Cerebellar nuclear complex (tissue), 1 donor: ENCODE measurements around the gene DLGAP4.

ENCODE experiments used
- DNase-seq, 2 experiments: peaks; one replicate each; lab custom pipeline; 2025; lab: John Stamatoyannopoulos, UW

Gene DLGAP4

DNA sequence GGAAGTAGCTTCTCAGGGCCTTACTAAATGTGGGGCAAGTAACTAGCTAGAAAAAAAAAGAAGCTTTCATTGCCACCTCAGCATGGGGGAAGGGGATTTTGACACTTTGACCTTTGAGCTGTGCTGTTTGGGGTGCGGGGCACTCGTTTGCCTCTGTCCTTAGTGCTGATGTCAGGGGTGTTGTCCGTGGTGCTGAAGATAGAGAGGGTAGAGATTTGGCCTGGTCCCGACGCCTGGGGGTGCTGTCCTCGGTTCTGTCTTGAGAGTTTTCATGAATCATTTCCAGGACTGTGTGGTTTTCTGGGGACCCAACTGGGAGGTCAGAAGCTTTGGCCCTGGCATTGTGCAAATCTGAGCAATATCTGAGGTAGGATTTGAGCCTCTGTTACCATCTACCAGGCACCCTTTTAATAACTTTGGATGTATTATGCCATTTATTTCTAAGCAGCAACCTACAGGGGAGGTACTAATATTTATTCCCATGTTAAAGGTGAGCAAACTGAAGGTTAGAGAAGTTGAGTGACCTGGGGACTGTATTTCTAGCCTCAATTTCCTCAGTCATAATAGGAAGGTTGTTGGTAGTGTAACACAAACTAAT, 78.0 kb downstream of the DLGAP4 start:
- no peak for DNase-seq

DNA sequence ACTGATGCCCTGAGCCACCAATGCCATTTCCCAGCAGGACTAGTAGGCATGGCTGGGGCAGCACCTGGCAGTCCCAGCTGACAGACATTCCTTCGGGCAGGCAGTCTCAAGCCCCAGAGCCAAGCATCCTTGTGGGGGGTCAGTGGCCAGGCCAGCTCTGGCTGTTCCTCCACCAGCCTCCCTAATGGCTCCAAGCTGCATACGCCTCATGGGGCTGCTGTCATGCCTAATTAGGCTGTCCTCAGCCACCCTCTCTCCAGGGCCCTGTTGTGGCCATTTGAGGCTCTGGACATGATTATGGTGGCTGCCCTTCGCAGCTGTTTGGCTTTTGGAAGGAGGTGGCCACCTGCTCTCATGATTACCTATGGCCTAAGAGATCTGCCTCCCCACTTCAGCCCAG, 79.4 kb downstream of the DLGAP4 start:
- DNase-seq = peak; percentile 49 to 62

DNA sequence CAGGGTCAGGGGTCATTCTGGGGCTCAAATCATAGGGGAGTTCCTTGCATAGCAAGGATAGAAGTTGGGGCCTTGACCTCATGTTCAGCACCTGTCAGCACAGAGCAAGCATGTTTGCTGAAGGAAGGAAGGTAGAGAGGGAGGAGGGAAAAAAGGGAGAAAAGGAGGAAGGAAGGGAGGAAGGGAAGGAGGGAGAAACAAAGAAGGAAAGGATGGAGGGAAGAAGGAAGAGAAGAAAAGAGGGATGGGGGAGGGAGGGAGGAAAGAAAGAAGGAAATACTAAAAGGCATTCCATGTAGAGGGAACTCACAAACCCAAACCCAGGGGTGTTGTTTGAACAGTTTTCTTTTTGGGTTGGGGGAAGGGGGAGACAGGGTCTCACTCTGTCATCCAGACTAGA, 80.1 kb downstream of the DLGAP4 start:
- no peak for DNase-seq

DNA sequence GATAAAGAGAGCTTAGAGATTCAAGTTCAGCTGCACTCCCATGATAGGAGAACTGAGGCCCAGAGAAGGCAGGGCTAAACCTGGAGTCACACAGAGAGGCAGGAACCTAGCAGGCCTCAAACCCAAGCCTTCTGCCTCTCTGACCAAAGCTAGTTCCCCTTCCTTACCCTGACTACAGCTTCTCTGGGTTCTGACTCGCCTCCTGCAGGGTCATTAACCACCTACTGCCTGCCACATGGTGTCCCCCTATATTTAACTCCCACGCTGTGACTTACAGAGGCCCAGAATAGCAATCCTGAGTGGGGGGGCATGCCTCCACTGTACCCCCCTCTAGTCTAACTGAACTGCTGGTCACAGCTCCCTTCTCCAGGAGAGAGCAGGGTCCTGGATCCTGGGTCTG, 84.1 kb downstream of the DLGAP4 start:
- DNase-seq = no peak

DNA sequence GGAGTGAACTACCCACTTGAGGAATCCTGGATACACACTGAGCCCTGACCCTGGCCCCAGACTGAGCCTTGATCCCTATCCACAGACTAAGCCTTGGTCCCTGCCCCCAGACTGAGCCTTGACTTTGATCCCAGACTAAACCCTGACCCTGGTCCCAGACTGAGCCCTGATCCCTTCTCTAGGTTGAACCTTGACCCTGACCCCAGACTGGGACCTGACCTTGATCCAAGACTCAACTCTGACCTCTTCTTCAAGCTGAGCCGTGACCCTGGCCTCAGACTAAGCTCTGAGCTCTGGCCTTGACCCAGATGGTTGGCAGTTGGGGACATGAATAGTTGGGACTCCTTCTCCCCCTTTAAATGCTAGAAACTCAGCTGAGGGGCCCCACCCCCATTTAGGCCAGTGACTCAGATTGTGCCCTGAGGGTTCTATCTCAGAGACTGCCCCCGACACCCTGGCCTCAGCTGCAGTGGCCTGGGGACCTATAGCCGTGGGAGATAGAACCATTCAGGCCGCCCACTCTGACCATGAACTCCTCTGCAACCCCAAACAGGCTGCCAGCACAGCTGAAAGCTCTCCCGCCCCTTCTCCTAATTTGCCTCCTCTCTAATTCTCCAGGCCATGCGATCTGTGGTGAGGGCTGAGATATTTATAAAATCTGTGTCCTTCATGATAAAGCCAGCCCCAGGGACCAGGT, 84.7 kb downstream of the DLGAP4 start:
- no peak for DNase-seq

DNA sequence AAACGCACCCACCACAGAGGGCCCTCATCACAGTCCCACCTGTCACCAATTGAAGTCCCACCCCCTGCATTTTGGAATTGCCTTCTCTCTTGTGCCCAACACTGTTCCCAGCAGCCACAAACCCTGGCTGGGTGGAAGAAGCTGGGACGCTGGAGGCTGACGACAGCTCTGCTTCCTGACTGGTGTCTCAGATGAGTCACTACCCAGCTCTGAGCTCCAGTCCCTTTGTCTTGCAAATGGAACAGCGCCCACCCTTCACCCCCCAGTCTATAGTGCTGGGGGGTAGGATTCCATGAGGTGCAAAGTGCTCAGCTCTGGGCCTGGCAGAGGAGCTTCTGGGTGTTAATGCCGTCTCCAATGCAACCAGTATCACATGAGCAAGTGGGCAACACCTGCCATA, 85.3 kb downstream of the DLGAP4 start:
- DNase-seq = no peak

DNA sequence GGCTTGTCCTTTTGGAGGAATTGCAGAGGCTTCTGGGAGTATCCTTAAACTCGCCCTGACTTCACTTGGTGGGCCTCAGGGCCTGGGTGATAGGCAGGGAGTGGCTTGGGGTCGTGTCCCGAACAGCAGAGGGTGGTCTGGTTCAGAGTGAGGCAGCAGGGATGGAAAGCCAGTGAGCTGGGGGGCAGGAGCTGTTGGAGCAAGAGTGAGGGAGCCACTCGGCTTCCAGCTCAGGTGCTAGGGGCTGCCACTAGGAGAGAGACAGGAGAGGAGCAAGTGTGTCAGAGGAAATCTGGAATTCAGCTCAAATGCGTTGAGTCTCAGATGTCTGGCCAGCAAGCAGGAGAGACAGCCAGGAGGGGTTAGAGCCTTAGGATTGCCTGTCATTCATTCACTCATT, 85.8 kb downstream of the DLGAP4 start:
- no peak for DNase-seq

DNA sequence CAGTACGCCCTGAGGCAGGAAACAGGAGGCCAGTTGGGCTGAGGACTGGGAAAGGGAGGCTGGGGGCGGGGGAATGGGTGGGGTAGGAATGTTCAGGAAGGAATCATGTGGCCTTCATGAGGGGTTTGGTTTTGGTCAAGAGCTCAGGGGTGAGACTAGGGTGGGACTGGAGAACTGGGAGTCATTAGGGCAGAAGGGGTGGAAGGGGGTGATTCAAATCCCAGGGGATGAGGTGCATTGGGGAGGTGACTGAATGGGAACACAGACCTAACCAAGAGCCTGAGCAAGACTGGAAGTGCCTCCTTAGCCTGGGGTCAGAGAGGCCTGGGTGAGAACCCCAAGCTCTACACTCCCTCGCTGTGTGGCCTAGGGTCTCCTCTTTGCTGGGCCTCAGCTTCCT, 86.8 kb downstream of the DLGAP4 start:
- no peak for DNase-seq

DNA sequence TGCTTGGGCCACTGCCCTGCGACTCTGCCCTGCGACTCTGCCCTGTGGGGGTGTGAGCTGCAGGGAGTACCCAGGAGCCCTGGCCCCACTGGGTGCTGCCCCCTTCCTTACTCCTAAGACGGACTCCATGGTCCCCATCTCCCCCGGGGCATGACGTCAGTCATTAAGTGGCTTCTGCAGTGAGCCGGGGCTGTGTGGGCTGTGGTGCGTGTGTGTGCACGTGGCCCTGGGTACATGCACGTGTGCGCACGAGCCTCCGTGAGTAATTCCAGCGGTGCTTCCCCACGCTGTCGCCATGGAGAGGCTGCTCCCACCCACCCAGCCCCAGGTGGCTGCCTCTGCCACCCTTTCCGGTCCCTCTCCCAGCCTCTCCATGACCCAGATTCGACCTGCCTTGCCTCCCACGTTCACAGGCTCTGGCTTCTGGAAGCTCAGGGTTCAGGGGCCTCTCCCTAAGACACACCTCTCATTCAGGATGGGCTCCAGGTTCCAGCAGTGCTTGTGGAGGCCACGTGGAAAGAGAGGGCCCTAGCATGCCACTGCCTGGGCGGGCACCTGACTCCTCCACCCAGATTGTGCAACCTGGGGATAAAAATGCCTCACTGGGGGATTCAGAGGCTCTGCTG, 88.3 kb downstream of the DLGAP4 start:
- no peak for DNase-seq

DNA sequence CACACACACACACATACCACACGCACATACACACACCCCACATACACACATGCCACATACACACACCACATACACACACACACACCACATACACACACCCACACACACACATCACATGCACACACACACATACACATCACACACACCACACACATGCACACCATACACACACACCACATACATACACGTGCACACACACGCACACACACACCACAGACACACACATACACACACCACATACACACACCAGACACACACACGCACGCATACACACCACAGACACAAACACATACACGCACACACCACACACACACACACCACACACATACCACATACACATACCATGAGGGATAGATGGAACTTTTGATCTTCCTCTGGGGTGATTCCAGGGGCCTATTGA, 90.2 kb downstream of the DLGAP4 start:
- no peak for DNase-seq

DNA sequence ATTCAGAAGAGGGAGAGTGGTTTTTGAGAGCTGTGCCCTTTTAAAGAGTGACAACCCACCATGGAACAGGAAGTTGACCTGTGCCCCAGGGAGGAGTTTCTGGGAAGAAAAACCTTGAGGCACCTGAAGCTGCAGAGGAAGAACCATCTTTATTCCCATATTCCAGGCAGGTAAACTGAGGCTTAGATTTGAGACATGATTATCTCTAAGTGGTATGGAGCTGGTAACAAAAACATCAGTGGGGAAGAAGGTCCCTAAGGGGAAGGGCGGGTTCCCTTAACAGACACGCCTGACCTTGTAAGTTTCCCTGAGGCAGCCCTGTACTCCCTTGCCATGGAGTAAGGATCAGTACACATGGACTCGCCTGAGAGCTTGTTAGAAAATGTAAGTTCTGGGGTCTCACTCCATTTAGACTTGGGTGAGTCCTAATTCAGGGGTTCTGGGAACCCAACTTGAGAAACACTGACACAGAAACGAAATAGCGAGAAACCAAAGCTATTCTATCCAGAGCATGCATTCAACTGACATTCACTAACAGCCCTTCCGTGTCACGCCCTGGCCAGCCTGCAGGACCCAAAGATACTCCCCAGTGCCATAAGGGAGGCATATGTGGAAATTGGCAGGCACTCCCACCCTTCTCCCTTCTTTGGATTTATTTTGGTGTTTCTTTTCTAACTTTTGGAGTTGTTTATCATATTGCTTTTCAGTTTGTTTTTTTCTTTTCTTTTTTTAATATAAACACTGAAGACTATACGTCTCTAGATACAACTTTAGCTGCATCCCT, 90.9 kb downstream of the DLGAP4 start:
- DNase-seq = no peak

DNA sequence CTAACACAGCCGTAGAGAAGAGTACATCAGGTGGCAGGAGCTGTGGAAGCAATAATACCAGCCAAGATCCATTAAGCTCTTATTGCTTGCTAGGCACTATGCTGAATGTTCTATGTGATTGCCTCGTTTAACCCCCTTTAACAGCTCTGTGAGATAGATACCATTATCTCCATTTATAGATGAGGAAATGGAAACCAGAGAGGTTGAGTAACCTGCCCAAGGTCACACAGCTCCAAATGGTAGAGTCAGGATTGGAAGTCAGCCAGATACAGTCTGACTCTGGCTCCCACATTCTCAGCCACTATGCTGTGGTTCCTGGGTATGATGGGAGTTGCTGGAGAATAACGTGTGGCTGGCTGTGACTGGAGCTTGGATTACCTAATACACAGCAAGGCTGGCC, 92.4 kb downstream of the DLGAP4 start:
- no peak for DNase-seq

DNA sequence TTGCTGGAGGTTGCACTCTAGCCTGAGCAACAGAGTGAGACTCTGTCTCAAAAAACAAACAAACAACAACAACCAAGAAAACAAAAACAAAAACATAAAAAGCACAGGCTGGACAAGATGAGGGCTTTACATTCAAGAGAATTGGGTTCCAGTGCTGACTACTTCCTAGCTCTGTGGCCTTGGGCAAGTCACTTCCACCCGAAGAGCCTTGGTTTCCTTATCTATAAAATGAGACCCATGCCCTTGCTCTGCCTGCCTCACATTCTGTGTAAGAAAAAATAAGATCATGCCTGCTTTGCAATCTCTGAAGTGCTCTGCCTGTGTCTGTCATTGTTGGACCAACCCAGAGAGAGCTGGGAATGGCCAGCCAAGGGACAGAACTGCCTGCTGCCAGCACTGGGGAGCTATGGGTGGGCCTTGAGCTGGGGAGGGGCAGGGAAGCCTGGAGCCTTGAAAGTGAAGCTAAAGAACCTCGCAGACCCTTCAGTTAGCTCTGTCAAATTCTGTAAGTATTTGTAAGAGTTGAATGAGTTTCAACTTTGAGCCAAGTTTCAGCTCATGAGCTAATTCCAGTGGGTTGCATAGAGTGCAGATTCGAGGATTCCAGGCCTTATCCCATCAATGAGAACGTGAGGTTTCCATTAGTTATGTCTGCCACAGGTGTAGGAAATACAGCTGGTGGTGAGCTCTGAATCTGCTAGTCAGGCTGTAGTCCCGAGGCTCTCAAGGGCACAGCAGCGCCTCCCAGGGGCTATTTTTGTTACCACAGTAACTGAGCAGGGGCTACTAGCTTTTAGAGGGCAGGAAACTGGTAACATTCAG, 93.2 kb downstream of the DLGAP4 start:
- no peak for DNase-seq

DNA sequence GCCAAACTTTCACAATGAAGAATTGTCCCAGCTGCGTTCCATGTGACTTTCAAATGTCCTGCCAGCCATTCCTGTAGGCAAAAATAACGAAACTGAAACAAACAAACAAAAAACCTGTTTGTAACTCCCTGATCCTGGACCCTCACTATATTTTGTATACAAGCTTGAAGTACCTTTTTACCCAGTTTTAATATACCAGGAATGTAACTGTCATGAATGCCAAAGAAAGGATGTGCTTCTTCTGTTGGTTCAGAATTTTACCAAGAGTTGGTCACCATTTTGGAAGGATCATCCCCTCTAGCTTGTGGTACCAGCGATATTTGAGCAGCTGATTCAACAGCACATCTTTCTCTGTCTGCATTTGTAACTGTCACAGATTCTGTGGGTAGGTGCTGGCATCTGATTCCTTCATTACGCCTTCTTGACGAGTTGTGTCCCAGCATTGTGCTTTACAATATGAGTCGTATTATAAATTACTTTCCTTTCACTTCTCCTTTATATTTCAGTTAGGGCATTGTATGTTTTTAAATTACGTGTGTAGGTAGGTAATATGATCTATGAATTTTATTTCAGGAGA, 93.9 kb downstream of the DLGAP4 start:
- no peak for DNase-seq

DNA sequence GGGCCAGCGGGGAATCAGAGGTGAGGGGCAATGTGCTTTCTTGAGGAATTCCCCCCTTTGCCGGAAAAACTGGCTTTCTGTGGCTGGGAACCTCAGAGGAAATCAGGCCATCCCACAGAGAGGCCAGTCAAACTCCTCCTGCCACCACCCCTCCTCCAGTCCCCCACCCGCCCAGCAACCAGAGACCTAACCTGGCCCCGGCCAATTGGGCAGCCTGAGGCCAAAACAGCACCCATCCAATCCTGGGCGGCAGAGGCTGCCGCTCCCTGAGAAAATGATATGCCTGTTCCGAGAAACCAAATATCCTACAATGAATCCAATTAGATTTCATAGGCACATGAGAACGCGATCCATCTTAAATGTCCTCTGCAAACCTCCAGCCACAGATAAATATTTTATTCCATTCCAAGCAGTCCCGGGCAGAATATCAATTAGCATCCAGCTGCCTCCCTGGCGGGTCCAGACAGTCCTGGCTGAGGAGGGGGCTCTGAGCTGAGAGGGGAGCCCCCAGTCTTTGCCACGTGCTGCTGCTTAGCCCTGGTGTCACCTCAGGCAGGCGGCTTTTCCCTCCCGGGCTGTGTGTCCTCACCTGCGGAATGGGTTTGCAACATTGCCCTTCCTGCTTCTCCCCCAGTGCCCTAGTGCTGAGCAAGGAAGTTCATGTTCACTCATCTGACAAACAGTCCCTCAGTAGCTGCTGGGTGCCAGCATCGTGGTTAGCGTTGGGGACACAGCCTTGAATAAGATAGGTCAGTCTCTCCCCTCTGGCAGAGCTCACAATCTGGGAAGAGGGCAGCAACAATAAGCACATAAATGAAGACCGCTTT, 95.0 kb downstream of the DLGAP4 start:
- DNase-seq = no peak

DNA sequence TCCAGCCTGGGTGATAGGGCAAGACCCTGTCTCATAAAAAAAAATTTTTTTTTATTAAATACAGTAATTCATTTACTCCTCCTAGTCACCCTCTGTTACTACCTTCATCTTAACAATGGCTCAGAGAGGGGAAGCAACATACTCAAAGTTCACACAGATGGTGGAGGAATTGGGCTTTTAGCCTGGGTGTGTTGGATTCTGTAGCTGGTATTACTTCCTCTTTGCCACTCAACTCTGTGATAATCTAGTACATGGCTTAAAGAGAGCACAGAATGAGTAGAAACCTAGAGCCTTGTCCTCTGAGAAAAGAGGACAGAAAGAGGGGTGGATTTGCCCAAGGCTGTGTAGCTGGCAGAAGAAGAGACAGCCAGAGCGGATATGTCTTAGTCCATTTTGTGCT, 96.6 kb downstream of the DLGAP4 start:
- no peak for DNase-seq

DNA sequence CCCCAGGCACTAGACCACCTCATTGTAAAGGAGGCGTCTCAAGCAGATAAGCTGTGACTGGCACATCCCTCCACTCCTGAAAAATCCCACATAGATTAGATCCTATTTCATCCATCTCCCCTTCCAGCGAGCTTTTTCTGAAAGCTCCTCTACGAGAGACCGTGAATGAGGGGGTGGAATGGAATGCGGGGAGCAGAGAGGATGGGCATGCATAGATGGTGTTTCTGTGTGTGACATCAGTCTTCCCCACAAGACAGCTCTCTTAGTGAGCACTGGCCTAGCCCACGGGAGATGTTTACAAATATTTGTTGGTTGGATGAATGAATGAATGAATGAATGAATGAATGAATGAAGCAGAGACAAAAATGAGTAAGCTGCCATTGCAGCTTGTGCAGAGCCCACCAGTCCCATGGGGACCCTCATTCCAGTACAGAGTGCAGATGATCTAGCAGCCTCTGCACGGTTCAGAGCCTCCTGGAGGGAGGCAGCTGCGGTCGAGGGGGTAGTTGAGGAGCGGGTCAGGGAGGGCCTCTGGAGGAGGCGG, 98.4 kb downstream of the DLGAP4 start:
- no peak for DNase-seq

DNA sequence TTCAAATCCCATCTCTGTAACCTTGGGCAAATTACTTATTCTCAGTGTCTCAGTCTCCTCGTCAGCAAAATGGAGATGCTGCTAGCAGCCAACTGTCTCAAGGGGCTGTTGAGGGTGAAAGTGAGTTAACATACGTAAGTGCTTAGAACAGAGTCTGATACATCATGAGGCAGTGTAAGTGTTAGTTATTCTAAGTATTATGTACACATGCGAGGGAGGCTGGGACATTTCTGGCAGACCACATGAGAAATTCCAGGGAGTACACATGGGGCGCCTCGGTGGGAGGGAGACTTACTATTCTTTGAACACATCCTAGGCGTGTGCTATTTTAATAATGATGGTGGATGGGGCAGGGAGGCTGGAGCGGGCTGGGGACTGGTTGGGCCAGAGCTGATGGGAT, 99.1 kb downstream of the DLGAP4 start:
- no peak for DNase-seq

DNA sequence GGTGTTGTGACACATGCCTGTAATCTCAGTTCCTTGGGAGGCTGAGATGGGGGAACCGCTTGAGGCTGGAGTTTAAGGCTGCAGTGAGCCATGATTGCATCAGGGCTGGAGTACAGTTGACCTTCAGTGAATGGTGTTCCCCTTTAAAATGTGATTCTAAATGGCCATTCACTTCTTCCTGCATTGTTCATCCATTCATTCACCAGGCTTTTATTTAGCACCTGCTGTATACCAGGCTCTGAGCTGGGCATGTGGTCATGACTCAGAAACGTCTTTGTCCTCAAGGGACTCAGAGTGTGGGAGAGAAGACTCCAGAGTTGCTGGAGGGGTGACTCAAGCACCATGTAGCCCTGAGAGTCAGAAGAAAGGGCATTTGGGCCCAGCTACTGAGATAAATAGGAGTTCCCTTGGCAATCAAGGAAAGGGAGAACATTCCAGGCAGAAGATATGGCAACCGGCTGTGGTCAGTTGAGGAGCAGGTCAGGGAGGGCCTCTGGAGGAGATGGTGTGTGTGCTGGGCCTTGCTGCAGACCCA, 101.1 kb downstream of the DLGAP4 start:
- DNase-seq = no peak

DNA sequence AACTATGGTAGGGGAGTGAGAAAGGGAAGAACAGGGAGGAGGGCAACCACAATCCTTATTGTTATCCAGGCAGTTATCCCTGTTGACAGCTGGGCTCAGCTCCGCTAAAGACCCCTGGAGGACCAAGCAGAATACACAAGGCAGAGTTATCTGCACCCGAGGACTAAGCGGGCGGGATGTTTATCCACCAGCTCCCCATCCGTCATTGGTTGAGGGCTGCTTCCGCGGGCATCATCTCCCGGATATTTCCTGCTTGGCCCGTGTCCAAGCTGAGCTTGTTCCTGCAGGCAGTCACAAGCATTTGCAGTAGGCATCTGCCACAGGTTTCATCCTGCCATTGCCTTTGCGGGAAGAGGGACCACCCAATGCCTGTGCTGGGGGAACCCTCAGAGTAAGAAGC, 102.1 kb downstream of the DLGAP4 start:
- DNase-seq = no peak
